ENCODE results near the gene MT1E.

MT1E gene

DNA sequence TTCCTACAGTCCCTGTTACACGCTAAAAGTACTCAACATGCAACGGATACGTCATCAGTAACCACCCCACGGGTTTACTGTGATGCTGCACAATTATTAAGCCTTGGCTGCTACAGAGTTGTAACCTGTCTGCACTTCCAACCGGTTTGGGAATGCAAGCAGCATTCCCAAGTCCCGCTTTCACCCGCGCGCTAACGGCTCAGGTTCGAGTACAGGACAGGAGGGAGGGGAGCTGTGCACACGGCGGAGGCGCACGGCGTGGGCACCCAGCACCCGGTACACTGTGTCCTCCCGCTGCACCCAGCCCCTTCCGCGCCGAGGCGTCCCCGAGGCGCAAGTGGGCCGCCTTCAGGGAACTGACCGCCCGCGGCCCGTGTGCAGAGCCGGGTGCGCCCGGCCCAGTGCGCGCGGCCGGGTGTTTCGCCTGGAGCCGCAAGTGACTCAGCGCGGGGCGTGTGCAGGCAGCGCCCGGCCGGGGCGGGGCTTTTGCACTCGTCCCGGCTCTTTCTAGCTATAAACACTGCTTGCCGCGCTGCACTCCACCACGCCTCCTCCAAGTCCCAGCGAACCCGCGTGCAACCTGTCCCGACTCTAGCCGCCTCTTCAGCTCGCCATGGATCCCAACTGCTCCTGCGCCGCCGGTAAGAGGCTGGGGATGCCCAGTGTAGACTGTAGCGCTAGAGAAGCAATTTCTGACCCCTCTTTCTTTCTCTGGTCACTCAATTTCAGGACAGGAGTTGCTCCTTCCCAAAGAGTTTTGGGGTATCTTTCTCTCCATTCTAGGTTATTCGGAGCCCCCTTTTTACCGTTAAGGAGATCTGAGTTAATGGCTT is 17.3 kb upstream of the MT1E start, which contains the start of gene MT2A:
MT2A (plus strand) TSS at position 542 of the 833 bp plus-strand sequence; CDS start at position 614, 72 bp downstream.
- no peaks in the 10 kb centered on the region for H3K36me3 ChIP-seq (ENCODE audit: control insufficient read depth, low read depth, low read length)
- H3K27me3 ChIP-seq (ENCODE audit: control insufficient read depth, insufficient read depth, low read length) = peaks cover 61% of the 10 kb centered on the region
- peak within 1 kb of the TSS; percentile 70 for H3K4me3 ChIP-seq (ENCODE audit: low read length)
- peak within 1 kb of the TSS; percentile 52 for H3K9ac ChIP-seq (ENCODE audit: low read length)
- H3K9me3 ChIP-seq (ENCODE audit: control insufficient read depth, low read depth, low read length) = no peaks in the 10 kb centered on the region
- peaks cover 13% of the 10 kb centered on the region for H3K4me1 ChIP-seq (ENCODE audit: control insufficient read depth, low read depth, low read length)
- no peak within 1 kb of the TSS for H3K27ac ChIP-seq (ENCODE audit: low read length)

DNA sequence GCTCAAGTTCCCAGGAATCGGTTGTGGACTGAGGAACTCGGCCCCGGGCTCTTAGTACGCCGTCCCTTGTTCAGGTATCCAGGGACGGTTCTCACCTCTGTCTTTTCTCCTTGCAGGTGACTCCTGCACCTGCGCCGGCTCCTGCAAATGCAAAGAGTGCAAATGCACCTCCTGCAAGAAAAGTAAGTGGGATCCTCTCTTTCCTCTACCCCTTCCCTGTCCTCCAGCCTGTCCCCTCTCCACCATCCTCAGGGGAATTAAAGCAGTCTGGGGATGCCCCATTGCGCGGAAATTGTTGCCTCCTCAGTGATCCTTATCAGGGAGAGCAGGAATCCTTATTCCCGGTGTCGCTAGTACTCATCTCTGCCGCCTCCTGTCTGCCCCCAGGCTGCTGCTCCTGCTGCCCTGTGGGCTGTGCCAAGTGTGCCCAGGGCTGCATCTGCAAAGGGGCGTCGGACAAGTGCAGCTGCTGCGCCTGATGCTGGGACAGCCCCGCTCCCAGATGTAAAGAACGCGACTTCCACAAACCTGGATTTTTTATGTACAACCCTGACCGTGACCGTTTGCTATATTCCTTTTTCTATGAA is 16.6 kb upstream of the MT1E start:
- Histone ChIP-seq H3K27ac (ENCODE audit: low read length) (no peak overlapping the region), H3K4me3 (ENCODE audit: low read length) (peak overlapping the region; percentile 70), H3K36me3 (ENCODE audit: control insufficient read depth, low read depth, low read length) (no peaks in the 10 kb centered on the region), H3K9me3 (ENCODE audit: control insufficient read depth, low read depth, low read length) (no peaks in the 10 kb centered on the region), H3K27me3 (ENCODE audit: control insufficient read depth, insufficient read depth, low read length) (peaks cover 68% of the 10 kb centered on the region), H3K4me1 (ENCODE audit: control insufficient read depth, low read depth, low read length) (peaks cover 13% of the 10 kb centered on the region), H3K9ac (ENCODE audit: low read length) (peak overlapping the region; percentile 52)

DNA sequence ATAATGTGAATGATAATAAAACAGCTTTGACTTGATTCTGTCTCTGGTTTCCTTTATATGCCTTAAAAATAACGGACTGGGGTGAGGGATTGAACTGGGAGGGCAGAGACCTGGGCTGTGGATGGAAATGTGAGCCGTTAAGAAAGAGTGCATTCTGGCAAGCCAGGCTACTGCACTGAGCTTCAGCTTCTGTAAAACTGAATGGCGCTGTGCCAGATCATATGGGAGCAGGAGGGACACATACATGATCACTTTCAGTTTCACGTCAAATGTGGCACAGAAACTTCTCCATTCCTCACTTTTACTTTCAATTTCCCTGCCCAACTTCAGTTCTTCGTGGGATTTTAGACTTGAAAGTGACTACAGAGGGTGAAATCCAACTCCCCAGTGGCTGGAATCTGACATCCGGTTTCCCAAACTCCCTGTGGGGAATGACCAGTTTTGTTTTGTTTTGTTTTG is 16.1 kb upstream of the MT1E start:
- Histone ChIP-seq H3K4me1 (ENCODE audit: control insufficient read depth, low read depth, low read length) (peaks cover 13% of the 10 kb centered on the region), H3K27me3 (ENCODE audit: control insufficient read depth, insufficient read depth, low read length) (peaks cover 74% of the 10 kb centered on the region), H3K36me3 (ENCODE audit: control insufficient read depth, low read depth, low read length) (no peaks in the 10 kb centered on the region), H3K27ac (ENCODE audit: low read length) (no peak overlapping the region), H3K9me3 (ENCODE audit: control insufficient read depth, low read depth, low read length) (no peaks in the 10 kb centered on the region), H3K9ac (ENCODE audit: low read length) (no peak overlapping the region), H3K4me3 (ENCODE audit: low read length) (peak overlapping the region; percentile 70)

DNA sequence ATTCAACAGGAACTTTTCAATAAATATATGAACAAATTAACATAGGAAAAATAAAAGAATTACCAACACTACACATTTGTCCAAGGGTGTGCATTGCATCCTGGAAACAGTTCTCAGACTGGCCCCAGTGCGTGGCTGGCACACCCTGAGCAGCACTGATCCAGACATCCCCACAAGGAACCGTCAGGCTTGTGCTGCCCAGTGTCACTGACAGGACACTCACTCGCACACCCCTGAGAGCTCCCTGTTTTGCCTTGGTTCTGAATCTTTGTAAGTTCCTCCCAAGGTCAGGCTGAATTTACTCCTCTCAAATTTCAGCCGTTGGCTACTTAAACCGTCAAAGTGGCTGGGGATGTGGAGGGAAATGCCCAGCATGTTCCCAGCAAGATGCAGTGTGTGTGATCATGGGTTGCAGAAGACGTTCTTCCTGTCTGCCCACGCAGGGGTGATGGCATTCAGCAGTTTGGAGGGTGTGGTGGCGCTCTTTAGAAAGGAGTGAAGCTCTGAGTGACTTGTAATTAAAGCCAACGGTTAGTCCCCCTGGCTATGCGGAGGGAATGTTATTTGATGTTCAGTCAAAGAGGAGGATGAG is 15.5 kb upstream of the MT1E start:
- peaks cover 80% of the 10 kb centered on the region for H3K27me3 ChIP-seq (ENCODE audit: control insufficient read depth, insufficient read depth, low read length)
- no peak overlapping the region for H3K9ac ChIP-seq (ENCODE audit: low read length)
- H3K4me1 ChIP-seq (ENCODE audit: control insufficient read depth, low read depth, low read length) = peaks cover 13% of the 10 kb centered on the region
- H3K4me3 ChIP-seq (ENCODE audit: low read length) = no peak overlapping the region
- H3K27ac ChIP-seq (ENCODE audit: low read length) = no peak overlapping the region
- H3K36me3 ChIP-seq (ENCODE audit: control insufficient read depth, low read depth, low read length) = no peaks in the 10 kb centered on the region
- H3K9me3 ChIP-seq (ENCODE audit: control insufficient read depth, low read depth, low read length) = no peaks in the 10 kb centered on the region

DNA sequence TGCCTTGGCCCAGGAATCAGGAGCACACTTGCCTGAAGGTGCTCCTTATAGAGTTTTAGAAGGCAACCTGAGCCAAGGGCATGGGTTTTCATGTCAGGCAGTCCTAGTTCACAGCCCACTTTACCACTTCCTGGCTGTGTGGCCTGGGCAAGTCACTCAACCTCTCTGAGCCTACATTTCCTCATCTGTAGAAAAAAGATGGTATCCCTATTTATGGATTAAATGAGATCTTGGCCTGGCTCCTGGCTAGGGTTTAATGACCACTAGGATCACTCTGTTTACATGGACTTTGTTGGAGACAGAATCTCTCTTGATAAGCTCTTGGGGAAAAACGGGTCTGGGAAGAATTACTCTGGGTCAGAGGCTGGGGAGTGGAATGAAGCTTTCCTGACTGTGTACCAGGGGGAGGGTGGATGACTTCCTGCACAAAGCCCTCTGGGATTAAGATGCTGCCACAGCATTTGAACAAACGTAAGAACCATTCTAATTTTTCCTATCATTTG is 14.9 kb upstream of the MT1E start:
- Histone ChIP-seq H3K9me3 (ENCODE audit: control insufficient read depth, low read depth, low read length) (no peaks in the 10 kb centered on the region), H3K27ac (ENCODE audit: low read length) (no peak overlapping the region), H3K27me3 (ENCODE audit: control insufficient read depth, insufficient read depth, low read length) (peaks cover 85% of the 10 kb centered on the region), H3K36me3 (ENCODE audit: control insufficient read depth, low read depth, low read length) (no peaks in the 10 kb centered on the region), H3K4me3 (ENCODE audit: low read length) (no peak overlapping the region), H3K9ac (ENCODE audit: low read length) (no peak overlapping the region), H3K4me1 (ENCODE audit: control insufficient read depth, low read depth, low read length) (peaks cover 13% of the 10 kb centered on the region)

DNA sequence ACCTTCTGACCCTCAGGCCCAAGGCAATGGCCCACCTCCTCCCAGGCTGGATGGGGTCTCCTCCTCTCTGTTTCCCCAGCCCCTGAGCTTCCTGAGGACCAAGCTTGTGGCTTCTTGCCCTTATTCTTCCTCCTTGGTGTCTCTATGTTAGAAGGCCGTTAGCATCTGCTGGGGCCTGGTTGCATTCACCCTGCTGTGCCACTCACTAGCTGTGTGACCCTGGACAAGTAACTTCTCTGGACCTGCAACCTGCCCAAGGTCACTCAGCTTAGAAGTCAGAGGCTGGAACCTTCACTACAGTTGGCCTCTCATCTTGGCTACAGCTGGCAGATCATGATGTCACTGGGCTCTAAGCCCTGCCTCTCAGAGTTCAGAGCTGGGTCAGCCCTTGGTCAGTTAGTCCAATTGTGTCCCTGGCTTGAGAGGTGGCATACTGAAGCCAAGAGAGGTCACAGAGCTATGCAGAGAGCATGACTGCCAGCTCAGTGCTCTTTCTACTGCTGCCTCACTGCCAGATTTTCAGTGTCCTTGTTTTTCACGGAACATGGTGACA is 14.2 kb upstream of the MT1E start:
- Histone ChIP-seq H3K9ac (ENCODE audit: low read length) (no peak overlapping the region), H3K4me3 (ENCODE audit: low read length) (no peak overlapping the region), H3K9me3 (ENCODE audit: control insufficient read depth, low read depth, low read length) (no peaks in the 10 kb centered on the region), H3K27ac (ENCODE audit: low read length) (no peak overlapping the region), H3K27me3 (ENCODE audit: control insufficient read depth, insufficient read depth, low read length) (peaks cover 87% of the 10 kb centered on the region), H3K4me1 (ENCODE audit: control insufficient read depth, low read depth, low read length) (peaks cover 13% of the 10 kb centered on the region), H3K36me3 (ENCODE audit: control insufficient read depth, low read depth, low read length) (no peaks in the 10 kb centered on the region)

DNA sequence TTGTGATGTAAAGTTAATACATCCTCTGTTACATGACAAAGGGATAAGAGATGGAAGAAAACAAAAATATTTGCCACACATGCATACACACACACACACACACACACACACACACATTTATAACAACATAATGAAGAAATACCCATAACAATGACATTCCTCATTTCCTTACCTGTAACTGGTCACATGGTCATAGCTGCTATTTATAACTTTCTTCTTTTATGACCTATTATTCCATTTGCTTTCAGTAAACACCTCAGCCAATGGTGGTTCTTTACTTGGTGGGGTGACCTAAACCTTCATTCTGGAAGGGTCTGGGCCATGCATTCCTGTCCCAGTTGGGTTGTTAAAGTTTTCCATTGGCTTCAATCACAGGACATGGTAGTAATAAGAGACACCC is 11.9 kb upstream of the MT1E start:
- no peaks in the 10 kb centered on the region for H3K36me3 ChIP-seq (ENCODE audit: control insufficient read depth, low read depth, low read length)
- no peak overlapping the region for H3K9ac ChIP-seq (ENCODE audit: low read length)
- peaks cover 20% of the 10 kb centered on the region for H3K4me1 ChIP-seq (ENCODE audit: control insufficient read depth, low read depth, low read length)
- no peak overlapping the region for H3K4me3 ChIP-seq (ENCODE audit: low read length)
- no peaks in the 10 kb centered on the region for H3K9me3 ChIP-seq (ENCODE audit: control insufficient read depth, low read depth, low read length)
- H3K27ac ChIP-seq (ENCODE audit: low read length) = no peak overlapping the region
- peaks cover 87% of the 10 kb centered on the region for H3K27me3 ChIP-seq (ENCODE audit: control insufficient read depth, insufficient read depth, low read length)

DNA sequence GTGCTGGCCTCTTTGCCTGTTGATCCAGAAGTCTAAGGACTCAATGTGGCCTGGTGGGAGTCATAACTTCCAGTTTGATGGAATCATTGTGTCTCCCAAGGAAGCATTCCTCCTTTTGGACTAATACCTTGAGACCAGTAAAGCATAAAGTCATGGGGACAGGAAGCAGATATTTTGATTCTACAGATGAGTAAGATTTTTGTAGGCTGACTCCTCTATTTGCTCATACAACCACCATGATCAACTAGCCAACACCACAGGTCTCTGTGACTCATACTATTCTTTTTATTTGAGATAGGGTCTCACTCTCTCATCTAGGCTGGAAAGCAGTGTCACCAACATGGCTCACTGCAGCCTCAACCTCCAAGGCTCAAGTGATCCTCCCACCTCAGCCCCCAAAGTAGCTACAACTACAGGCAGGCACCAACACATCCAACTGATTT is 11.0 kb upstream of the MT1E start:
- H3K9me3 ChIP-seq (ENCODE audit: control insufficient read depth, low read depth, low read length) = no peaks in the 10 kb centered on the region
- H3K9ac ChIP-seq (ENCODE audit: low read length) = no peak overlapping the region
- peaks cover 17% of the 10 kb centered on the region for H3K4me1 ChIP-seq (ENCODE audit: control insufficient read depth, low read depth, low read length)
- H3K27ac ChIP-seq (ENCODE audit: low read length) = no peak overlapping the region
- H3K27me3 ChIP-seq (ENCODE audit: control insufficient read depth, insufficient read depth, low read length) = peaks cover 87% of the 10 kb centered on the region
- H3K4me3 ChIP-seq (ENCODE audit: low read length) = no peak overlapping the region
- no peaks in the 10 kb centered on the region for H3K36me3 ChIP-seq (ENCODE audit: control insufficient read depth, low read depth, low read length)

DNA sequence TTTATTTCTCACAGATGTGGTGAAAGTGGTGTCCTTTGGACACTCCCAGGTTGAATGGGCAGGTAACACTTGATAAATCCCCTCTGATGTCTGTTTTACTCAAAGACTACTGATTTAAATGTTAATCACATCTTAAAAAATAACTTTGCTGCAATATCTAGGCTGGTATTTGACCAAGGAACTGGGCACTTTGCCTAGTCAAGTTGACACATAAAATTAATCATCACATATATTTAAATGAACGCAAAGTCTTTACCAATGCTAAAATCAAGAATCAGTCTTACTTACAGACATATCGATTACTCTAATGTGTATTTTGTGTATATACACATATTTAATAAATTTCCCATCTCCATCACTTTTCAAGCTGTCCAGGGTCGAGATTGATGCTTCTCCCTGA is 10.2 kb upstream of the MT1E start:
- Histone ChIP-seq H3K36me3 (ENCODE audit: control insufficient read depth, low read depth, low read length) (no peaks in the 10 kb centered on the region), H3K27me3 (ENCODE audit: control insufficient read depth, insufficient read depth, low read length) (peaks cover 87% of the 10 kb centered on the region), H3K9me3 (ENCODE audit: control insufficient read depth, low read depth, low read length) (no peaks in the 10 kb centered on the region), H3K27ac (ENCODE audit: low read length) (no peak overlapping the region), H3K4me1 (ENCODE audit: control insufficient read depth, low read depth, low read length) (peaks cover 9% of the 10 kb centered on the region), H3K9ac (ENCODE audit: low read length) (no peak overlapping the region), H3K4me3 (ENCODE audit: low read length) (no peak overlapping the region)

DNA sequence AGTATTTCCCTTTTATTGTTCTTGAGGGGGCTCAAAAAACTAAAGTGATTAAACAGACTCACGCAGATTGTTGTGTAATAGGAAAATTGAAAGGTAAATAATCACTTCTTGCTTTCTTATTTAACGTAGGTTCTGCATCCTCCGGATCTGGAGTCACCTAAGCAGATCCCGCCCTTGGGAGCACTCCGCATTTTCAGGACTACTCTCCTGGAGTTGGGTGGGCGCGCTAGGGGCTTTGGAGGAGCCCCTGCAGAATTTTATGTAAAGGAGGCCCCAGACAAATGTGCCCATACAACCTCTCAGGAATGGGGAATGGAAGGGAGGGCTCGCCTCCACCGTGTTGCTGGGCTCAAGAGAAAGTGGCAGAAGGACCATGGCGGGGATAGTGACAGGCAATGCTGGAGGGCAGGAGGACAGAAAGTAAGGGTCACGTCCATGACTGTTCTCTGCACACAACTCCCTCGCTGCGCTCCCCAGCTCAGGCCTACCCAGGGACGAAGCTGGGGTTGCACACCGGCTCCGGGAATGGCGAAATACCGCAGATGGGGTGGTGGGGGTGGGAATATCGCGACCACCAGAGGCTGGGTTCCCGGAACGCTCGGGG is 8.9 kb upstream of the MT1E start:
- Histone ChIP-seq H3K9ac (ENCODE audit: low read length) (no peak overlapping the region), H3K36me3 (ENCODE audit: control insufficient read depth, low read depth, low read length) (no peaks in the 10 kb centered on the region), H3K9me3 (ENCODE audit: control insufficient read depth, low read depth, low read length) (no peaks in the 10 kb centered on the region), H3K27me3 (ENCODE audit: control insufficient read depth, insufficient read depth, low read length) (peaks cover 87% of the 10 kb centered on the region), H3K4me1 (ENCODE audit: control insufficient read depth, low read depth, low read length) (peaks cover 16% of the 10 kb centered on the region), H3K4me3 (ENCODE audit: low read length) (peak overlapping the region; percentile 62), H3K27ac (ENCODE audit: low read length) (no peak overlapping the region)

Data from iPS-18a (cell line).